ENCODE measurements around the gene WNK1. TPM values are rescaled to one million over a fixed set of nuclear protein-coding genes. Genes with fewer than 3 reads are reported as not detected.

WNK1 gene
- total and polyA plus RNA-seq, 9 donors = 49.5 to 83.7 (median 65.1) TPM

DNA sequence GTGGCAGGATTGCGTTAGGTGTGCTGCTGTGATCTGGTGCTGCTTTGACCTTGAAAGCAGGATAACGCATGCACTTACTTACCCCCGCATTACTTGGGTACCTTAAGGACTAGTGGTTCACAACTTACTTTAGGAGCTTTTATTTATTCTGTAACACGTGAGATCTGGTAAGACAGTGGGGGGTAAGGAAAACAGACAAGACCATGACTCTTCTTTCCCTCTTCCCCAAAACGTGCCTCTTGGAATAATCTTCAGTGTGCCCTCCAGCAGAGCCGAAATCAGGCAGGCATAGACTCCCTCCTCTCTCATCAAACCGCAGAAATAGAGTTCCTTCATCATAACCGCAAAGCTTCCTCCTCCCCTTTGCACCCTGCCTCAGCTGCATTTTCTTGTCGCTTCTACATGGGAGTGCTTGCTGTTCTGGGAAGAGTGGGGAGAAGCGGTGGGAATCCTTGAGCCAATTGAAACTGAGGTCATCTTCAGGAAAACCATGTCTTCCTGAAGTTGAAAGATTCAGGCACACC lies 153.7 kb downstream of the WNK1 start:
- WGBS (ENCODE audit: insufficient coverage) = 89% methylated on average over 5 of the region's 10 CpGs
- H3K4me3 ChIP-seq (ENCODE audit: low read length) = no peak overlapping the region

DNA sequence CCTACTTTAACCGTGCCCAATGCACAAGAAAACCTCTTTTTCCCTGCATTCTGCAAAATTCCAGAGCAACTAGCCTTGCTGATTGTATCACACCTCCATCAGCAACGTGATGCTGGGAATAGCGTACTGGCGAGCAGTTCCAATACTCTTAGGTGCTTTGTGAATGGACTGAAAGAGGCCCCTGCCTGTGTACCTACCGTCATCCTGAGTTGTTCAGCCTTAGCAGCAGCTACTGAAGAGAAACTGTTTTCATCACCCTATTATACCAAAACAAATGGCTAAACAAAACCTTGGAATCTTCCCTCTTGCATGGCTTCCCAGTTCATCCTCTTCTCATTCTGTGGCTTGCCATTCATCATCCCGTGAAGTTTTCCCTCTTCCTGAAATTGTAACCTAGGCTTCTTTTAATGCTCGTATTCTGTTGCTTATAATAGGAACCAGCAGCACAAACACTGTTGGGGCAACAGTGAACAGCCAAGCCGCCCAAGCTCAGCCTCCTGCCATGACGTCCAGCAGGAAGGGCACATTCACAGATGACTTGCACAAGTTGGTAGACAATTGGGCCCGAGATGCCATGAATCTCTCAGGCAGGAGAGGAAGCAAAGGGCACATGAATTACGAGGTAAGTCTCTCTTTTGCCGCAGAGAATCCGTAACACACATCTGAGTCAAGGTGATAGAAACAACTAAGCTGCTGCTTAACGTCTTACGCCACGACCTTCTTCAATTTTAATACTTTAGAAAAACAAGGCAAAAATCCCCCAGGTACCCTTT lies 155.2 kb downstream of the WNK1 start:
- no peak overlapping the region for H3K4me3 ChIP-seq (ENCODE audit: low read length)
- H3K27me3 ChIP-seq (ENCODE audit: control insufficient read depth, insufficient read depth, low read length) = no peaks in the 10 kb centered on the region
- H3K27ac ChIP-seq (ENCODE audit: low read length) = no peak overlapping the region
- no peaks in the 10 kb centered on the region for H3K9me3 ChIP-seq (replicated peaks; ENCODE audit: control insufficient read depth, low read depth, low read length)
- DNase-seq = no peak
- H3K4me1 ChIP-seq (ENCODE audit: control insufficient read depth, insufficient read depth, low read length) = no peaks in the 10 kb centered on the region
- WGBS (ENCODE audit: insufficient coverage) = 76% methylated on average over 16 of the region's 16 CpGs
- peaks cover 81% of the 10 kb centered on the region for H3K36me3 ChIP-seq (ENCODE audit: control insufficient read depth, insufficient read depth, low read length)

More for the DNA sequence above, 153.7 kb downstream of the WNK1 start:
- no peak overlapping the region for H3K27ac ChIP-seq (ENCODE audit: low read length)
- H3K27me3 ChIP-seq (ENCODE audit: control insufficient read depth, insufficient read depth, low read length) = no peaks in the 10 kb centered on the region
- H3K36me3 ChIP-seq (ENCODE audit: control insufficient read depth, insufficient read depth, low read length) = peaks cover 83% of the 10 kb centered on the region
- no peaks in the 10 kb centered on the region for H3K9me3 ChIP-seq (replicated peaks; ENCODE audit: control insufficient read depth, low read depth, low read length)
- no peaks in the 10 kb centered on the region for H3K4me1 ChIP-seq (ENCODE audit: control insufficient read depth, insufficient read depth, low read length)
- DNase-seq = no peak

DNA sequence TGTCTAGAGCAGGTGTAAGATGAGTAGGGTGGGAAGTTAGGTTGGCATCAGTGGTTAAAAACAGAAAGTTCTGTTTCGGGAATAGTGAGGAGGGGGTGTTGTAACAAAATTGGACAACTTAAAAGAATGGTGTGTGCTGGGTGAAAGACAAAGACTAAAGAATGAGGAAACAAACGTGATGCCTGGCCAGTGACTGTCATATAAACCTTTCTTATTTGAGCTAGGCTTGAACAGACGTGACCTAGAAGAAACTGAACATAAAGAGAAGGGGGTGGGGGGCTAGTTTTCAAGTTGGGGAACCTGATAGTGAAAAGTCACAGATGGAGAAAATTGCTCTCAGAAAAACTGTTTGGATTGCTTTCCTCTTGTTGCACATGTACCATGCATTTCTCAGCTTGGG lies 157.5 kb downstream of the WNK1 start:
- H3K9me3 ChIP-seq (replicated peaks; ENCODE audit: control insufficient read depth, low read depth, low read length) = no peaks in the 10 kb centered on the region
- H3K36me3 ChIP-seq (ENCODE audit: control insufficient read depth, insufficient read depth, low read length) = peaks cover 84% of the 10 kb centered on the region
- no peak overlapping the region for H3K4me3 ChIP-seq (ENCODE audit: low read length)
- no peaks in the 10 kb centered on the region for H3K4me1 ChIP-seq (ENCODE audit: control insufficient read depth, insufficient read depth, low read length)
- no peak for DNase-seq
- H3K27me3 ChIP-seq (ENCODE audit: control insufficient read depth, insufficient read depth, low read length) = no peaks in the 10 kb centered on the region
- H3K27ac ChIP-seq (ENCODE audit: low read length) = no peak overlapping the region
- WGBS (ENCODE audit: insufficient coverage) = 76% methylated on average over 3 of the region's 3 CpGs

DNA sequence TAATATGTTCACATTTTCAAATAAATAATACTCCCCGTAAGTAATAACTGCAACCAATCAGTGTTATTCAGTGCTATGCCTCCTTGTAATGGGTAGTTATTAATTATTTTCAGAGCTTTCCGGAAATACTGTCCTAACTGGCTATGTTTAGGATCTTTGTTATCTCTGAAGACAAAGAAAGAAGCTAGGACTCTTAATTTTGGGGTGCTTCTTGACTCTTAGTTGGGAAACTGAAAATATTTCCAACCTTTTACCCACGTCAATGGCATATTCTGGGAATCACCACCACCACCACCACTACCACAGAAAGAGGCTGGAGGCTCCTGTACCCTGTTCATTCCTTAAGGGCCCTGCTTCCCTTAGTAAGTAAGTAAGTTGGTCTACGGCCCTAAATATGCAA lies 158.0 kb downstream of the WNK1 start:
- Histone ChIP-seq H3K9me3 (replicated peaks; ENCODE audit: control insufficient read depth, low read depth, low read length) (no peaks in the 10 kb centered on the region), H3K27me3 (ENCODE audit: control insufficient read depth, insufficient read depth, low read length) (no peaks in the 10 kb centered on the region), H3K4me1 (ENCODE audit: control insufficient read depth, insufficient read depth, low read length) (no peaks in the 10 kb centered on the region), H3K36me3 (ENCODE audit: control insufficient read depth, insufficient read depth, low read length) (peaks cover 87% of the 10 kb centered on the region), H3K27ac (ENCODE audit: low read length) (no peak overlapping the region), H3K4me3 (ENCODE audit: low read length) (no peak overlapping the region)
- no CpG with 5 or more reads among the region's 4 CpGs for WGBS (ENCODE audit: insufficient coverage)
- DNase-seq = no peak

DNA sequence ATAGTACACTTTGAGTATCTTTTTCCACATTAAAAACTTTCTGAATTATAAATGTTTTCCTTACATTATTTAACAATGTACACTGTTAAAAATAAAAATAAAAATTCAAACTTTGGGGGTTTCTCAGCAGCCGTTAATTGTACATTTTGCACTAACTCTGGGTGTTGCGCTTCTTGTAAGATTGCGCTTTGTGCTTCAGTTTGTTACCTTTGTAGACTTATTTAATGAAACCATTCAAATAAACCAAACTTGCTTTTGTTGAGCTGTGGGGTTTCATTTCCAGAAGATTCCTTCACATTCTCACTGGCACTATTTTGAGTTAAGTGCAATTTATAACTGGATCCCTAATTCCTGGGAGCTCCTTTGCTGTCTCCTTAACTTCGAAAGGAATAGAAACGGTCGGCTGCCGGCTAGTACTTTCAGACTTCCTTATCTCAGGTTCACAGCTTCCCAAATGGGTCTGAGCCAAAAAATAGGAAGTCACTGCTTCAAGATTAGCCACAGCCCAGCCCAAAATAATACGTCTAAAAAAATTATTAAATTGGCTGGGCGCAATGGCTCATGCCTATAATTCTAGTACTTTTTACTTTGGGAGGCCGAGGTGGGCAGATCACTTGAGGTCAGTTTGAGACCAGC lies 158.9 kb downstream of the WNK1 start:
- Histone ChIP-seq H3K4me1 (ENCODE audit: control insufficient read depth, insufficient read depth, low read length) (no peaks in the 10 kb centered on the region), H3K9me3 (replicated peaks; ENCODE audit: control insufficient read depth, low read depth, low read length) (no peaks in the 10 kb centered on the region), H3K27ac (ENCODE audit: low read length) (no peak overlapping the region), H3K27me3 (ENCODE audit: control insufficient read depth, insufficient read depth, low read length) (no peaks in the 10 kb centered on the region), H3K4me3 (ENCODE audit: low read length) (no peak overlapping the region), H3K36me3 (ENCODE audit: control insufficient read depth, insufficient read depth, low read length) (peaks cover 83% of the 10 kb centered on the region)
- 100% methylated on average over 2 of the region's 10 CpGs for WGBS (ENCODE audit: insufficient coverage)
- peak; percentile 38 for DNase-seq

DNA sequence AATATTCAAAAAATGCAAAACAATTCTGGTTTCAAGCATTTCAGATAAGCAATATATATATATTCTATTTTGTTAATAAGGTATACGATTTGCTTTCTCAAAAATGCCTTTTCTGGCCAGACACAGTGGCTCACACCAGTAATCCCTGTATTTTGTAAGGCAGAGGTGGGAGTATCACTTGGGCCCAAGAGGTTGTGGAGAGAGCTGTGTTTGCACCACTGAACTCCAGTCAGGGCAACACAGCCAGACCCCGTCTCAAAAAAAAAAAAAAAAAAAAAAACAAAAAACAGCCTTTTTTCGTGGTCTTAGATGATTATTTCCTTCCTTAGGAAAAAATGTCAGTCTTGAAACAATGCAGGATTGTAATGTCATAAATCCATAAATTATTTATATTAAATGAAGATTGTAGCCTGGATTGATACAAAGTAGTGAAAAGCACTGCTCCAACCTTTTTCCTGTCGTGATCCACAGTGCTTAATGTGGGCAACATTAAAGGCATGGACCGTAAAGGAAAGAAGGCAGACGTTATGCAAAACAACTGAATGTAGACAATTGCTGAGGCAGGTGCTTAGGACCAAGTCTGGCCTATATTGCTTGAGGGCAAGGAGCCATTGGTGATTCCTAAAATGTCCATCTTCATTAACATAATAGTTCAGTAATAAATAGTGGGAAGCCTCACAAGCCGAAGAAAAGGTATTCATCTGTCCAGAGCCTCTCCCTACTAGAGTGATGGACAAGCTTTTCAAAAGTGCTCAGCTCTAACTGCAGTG lies 160.3 kb downstream of the WNK1 start:
- no peak for DNase-seq
- no peaks in the 10 kb centered on the region for H3K9me3 ChIP-seq (replicated peaks; ENCODE audit: control insufficient read depth, low read depth, low read length)
- H3K4me1 ChIP-seq (ENCODE audit: control insufficient read depth, insufficient read depth, low read length) = no peaks in the 10 kb centered on the region
- H3K27me3 ChIP-seq (ENCODE audit: control insufficient read depth, insufficient read depth, low read length) = no peaks in the 10 kb centered on the region
- H3K4me3 ChIP-seq (ENCODE audit: low read length) = no peak overlapping the region
- no peak overlapping the region for H3K27ac ChIP-seq (ENCODE audit: low read length)
- peaks cover 86% of the 10 kb centered on the region for H3K36me3 ChIP-seq (ENCODE audit: control insufficient read depth, insufficient read depth, low read length)
- no CpG with 5 or more reads among the region's 7 CpGs for WGBS (ENCODE audit: insufficient coverage)

DNA sequence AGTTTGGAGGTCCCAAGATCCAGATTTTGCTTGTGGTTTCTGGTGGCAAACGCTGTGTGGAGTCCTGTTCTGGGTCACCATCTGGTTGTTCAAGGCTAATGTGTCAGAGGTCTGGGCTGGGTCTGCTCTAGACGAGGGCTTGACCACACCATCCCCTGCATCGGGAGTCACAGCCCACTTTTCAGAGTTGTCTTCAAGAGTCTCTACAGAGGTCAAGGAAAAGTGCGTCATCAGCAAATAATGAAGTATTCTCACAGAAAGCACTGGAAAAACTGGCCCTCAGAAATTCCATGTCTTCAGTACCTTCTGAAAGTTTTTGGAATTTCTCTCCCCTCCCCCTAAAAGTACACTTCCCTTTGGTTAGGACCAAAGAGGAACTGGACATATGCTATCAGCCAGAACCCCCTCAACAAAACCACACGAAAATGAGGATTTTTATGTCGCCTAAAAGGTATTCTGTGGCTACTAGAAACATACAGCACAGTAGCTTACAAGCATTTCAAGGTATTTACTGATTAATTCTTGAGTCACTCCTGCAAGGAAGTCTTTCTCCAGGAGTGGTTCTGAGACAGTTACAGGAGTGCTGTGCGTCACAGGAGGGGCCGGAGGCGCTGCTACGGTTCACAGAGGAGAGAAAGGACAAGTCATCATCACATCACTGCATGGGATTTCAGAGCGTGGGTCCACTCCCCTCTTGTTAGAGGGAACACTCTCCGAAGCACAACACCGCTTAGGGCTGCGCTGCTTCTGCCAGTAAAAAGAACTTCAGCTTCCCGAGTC lies 161.7 kb downstream of the WNK1 start:
- Histone ChIP-seq H3K27ac (ENCODE audit: low read length) (no peak overlapping the region), H3K4me3 (ENCODE audit: low read length) (no peak overlapping the region), H3K27me3 (ENCODE audit: control insufficient read depth, insufficient read depth, low read length) (no peaks in the 10 kb centered on the region), H3K36me3 (ENCODE audit: control insufficient read depth, insufficient read depth, low read length) (peaks cover 82% of the 10 kb centered on the region), H3K9me3 (replicated peaks; ENCODE audit: control insufficient read depth, low read depth, low read length) (no peaks in the 10 kb centered on the region), H3K4me1 (ENCODE audit: control insufficient read depth, insufficient read depth, low read length) (no peaks in the 10 kb centered on the region)
- 82% methylated on average over 13 of the region's 15 CpGs for WGBS (ENCODE audit: insufficient coverage)
- no peak for DNase-seq

DNA sequence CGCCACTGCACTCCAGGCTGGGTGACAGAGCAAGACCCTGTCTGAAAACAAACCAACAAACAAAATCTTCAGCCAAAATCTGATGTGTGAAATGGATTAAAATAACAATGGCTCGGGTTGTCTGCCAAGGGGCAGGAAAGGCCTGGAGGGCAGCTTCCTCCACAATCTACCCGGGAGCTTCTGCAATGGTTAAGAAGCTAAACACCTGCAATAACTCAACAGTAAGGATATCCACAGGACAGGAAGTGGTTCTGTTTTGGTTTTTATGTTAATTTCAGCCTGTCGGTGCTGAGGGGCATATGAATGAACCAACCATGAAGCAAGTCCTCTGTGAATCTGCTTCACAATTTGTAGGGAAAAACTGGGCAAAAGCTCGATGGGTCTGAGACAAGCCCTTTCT lies 162.7 kb downstream of the WNK1 start:
- no peaks in the 10 kb centered on the region for H3K9me3 ChIP-seq (replicated peaks; ENCODE audit: control insufficient read depth, low read depth, low read length)
- no peaks in the 10 kb centered on the region for H3K4me1 ChIP-seq (ENCODE audit: control insufficient read depth, insufficient read depth, low read length)
- no peak for DNase-seq
- H3K27ac ChIP-seq (ENCODE audit: low read length) = no peak overlapping the region
- WGBS (ENCODE audit: insufficient coverage) = 60% methylated on average over 1 of the region's 5 CpGs
- peaks cover 75% of the 10 kb centered on the region for H3K36me3 ChIP-seq (ENCODE audit: control insufficient read depth, insufficient read depth, low read length)
- no peaks in the 10 kb centered on the region for H3K27me3 ChIP-seq (ENCODE audit: control insufficient read depth, insufficient read depth, low read length)
- no peak overlapping the region for H3K4me3 ChIP-seq (ENCODE audit: low read length)

DNA sequence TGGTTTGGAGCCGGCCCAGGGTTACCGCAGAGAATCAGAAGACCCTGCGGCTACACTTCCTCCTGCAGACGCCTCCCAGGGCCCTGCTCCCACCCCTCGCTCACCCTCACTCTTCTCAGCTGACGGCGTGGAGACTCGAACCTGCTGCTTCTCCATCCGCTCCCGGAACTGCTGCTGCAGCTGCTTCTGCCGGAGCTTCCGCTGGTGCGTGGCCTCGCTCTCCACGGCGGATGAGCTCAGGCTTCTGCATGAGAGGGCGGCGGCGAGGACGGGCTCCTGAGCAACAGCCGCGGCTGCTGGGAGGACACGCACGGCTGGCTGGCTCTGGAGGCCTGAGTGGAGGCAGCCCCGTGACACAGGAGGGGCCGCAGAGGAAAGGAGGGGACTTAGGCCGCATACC lies 163.9 kb downstream of the WNK1 start:
- peaks cover 70% of the 10 kb centered on the region for H3K36me3 ChIP-seq (ENCODE audit: control insufficient read depth, insufficient read depth, low read length)
- 94% methylated on average over 27 of the region's 27 CpGs for WGBS (ENCODE audit: insufficient coverage)

More for the DNA sequence above, 163.9 kb downstream of the WNK1 start:
- no peaks in the 10 kb centered on the region for H3K27me3 ChIP-seq (ENCODE audit: control insufficient read depth, insufficient read depth, low read length)
- no peaks in the 10 kb centered on the region for H3K4me1 ChIP-seq (ENCODE audit: control insufficient read depth, insufficient read depth, low read length)
- DNase-seq = no peak
- no peak overlapping the region for H3K4me3 ChIP-seq (ENCODE audit: low read length)
- H3K9me3 ChIP-seq (replicated peaks; ENCODE audit: control insufficient read depth, low read depth, low read length) = no peaks in the 10 kb centered on the region
- H3K27ac ChIP-seq (ENCODE audit: low read length) = no peak overlapping the region

All from muscle of leg (tissue), 11 donors.